Calu3 (cell line): Measurements from ENCODE around the gene RMI2. TPM values are rescaled to one million over a fixed set of nuclear protein-coding genes. Genes with fewer than 3 reads are reported as not detected.
A peak's percentile ranks its signal among the peaks of the same experiment; 100 is the strongest.

Source experiments
- BruUV-seq: library from RNA; stranded (reverse); fragments of 400-500 nt; replicated peaks from 2 replicates; lab custom pipeline; 2021; lab: Mats Ljungman, UMichigan
- CTCF ChIA-PET: fragments of 300-600 bp; sonication (Branson Sonifier 250); formaldehyde crosslinking; loops from one replicate; lab custom pipeline; 2022; ENCODE audit warnings: antibody characterized with exemption; lab: Charles Lee
- DNase-seq: peaks from one replicate; pipeline ENCODE4 v3.0.0; 2022
- H3K27ac Mint-ChIP-seq: one replicate; pipeline ENCODE4 v1.8.0; 2022; ENCODE audit warnings: mixed read lengths; ENCODE audit not compliant: unreplicated experiment
- H3K27me3 Mint-ChIP-seq: one replicate; pipeline ENCODE4 v1.8.0; 2022; ENCODE audit warnings: mixed read lengths; ENCODE audit not compliant: unreplicated experiment
- H3K36me3 Mint-ChIP-seq: one replicate; pipeline ENCODE4 v1.8.0; 2022; ENCODE audit warnings: mild to moderate bottlenecking, moderate library complexity, mixed read lengths; ENCODE audit not compliant: insufficient read depth, unreplicated experiment
- H3K4me1 Mint-ChIP-seq: one replicate; pipeline ENCODE4 v1.8.0; 2022; ENCODE audit warnings: mild to moderate bottlenecking, low read depth, mixed read lengths; ENCODE audit not compliant: unreplicated experiment
- H3K4me3 Mint-ChIP-seq: one replicate; pipeline ENCODE4 v1.8.0; 2022; ENCODE audit warnings: mild to moderate bottlenecking, low read depth, moderate library complexity, mixed read lengths; ENCODE audit not compliant: unreplicated experiment
- H3K9me3 Mint-ChIP-seq: one replicate; pipeline ENCODE4 v1.8.0; 2022; ENCODE audit warnings: low read depth, mixed read lengths; ENCODE audit not compliant: unreplicated experiment
- CTCF ChIP-seq: fragments of 200-600 bp; IDR thresholded peaks from one replicate; pipeline ENCODE4 v1.8.0; 2022; ENCODE audit warnings: antibody characterized with exemption; ENCODE audit not compliant: unreplicated experiment
- intact Hi-C: fragments of 100-400 bp; cut with micrococcal nuclease; formaldehyde crosslinking; loops from one replicate; pipeline ENCODE4 v1.10.0; 2022; ENCODE audit not compliant: unreplicated experiment
- total RNA-seq: library from RNA; stranded (reverse); gene quantifications from 2 replicates; pipeline ENCODE4 v1.2.3, GENCODE V29; 2022

RMI2 gene
- total RNA-seq, 1 experiment from 2014 or later: 55.4 TPM

- no peak for TF ChIP-seq CTCF
- Mint-ChIP-seq H3K9me3 (no peaks in the 10 kb centered on the region), H3K4me3 (no peak overlapping the region), H3K27ac (no peak overlapping the region), H3K27me3 (no peaks in the 10 kb centered on the region), H3K4me1 (peaks cover 24% of the 10 kb centered on the region), H3K36me3 (peaks cover 5% of the 10 kb centered on the region)
- intact Hi-C loops: loop anchor here (5.0 kb wide), 1 partner anchor 43 kb away; the partner anchor contains the start of gene SOCS1
- CTCF ChIA-PET: interaction anchor here (0.6 kb wide), 1 partner anchor 561 kb away, joined by 3 read pairs; no protein-coding TSS in a partner anchor
- no TSS peak for BruUV-seq
- DNase-seq: no peak
Measured at GRCh38 chr16:11299865-11300559, 45.2 kb upstream of the RMI2 start.

- Mint-ChIP-seq H3K4me3 (no peak overlapping the region), H3K9me3 (no peaks in the 10 kb centered on the region), H3K36me3 (peaks cover 5% of the 10 kb centered on the region), H3K4me1 (peaks cover 24% of the 10 kb centered on the region), H3K27ac (no peak overlapping the region), H3K27me3 (no peaks in the 10 kb centered on the region)
- BruUV-seq: no TSS peak
- DNase-seq: no peak
- intact Hi-C loops: no loop called here
- TF ChIP-seq CTCF: no peak
- CTCF ChIA-PET: no interaction called here
Measured at GRCh38 chr16:11300560-11300892, 44.7 kb upstream of the RMI2 start.

GRCh38 chr16:11301645-11302501, 43.4 kb upstream of the RMI2 start:
- intact Hi-C loops: no loop called here
- CTCF ChIA-PET: interaction anchor here (0.7 to 1.9 kb wide), 2 partner anchors 16 to 46 kb away, joined by 3 to 4 read pairs; partner anchors contain the start of gene SOCS1
- peaks cover 4% of the 10 kb centered on the region for H3K27me3 Mint-ChIP-seq
- no peaks in the 10 kb centered on the region for H3K9me3 Mint-ChIP-seq
- BruUV-seq: no TSS peak
- TF ChIP-seq CTCF: no peak
- no peak for DNase-seq
- peaks cover 23% of the 10 kb centered on the region for H3K4me1 Mint-ChIP-seq
- no peak overlapping the region for H3K27ac Mint-ChIP-seq
- no peak overlapping the region for H3K4me3 Mint-ChIP-seq
- H3K36me3 Mint-ChIP-seq: peaks cover 5% of the 10 kb centered on the region

GRCh38 chr16:11302977-11303376, 42.3 kb upstream of the RMI2 start:
- no peak for TF ChIP-seq CTCF
- Mint-ChIP-seq H3K9me3 (no peaks in the 10 kb centered on the region), H3K27ac (no peak overlapping the region), H3K4me3 (peak overlapping the region; percentile 21), H3K4me1 (peaks cover 19% of the 10 kb centered on the region), H3K27me3 (peaks cover 7% of the 10 kb centered on the region), H3K36me3 (peaks cover 5% of the 10 kb centered on the region)
- intact Hi-C loops: no loop called here
- DNase-seq: no peak
- CTCF ChIA-PET: interaction anchor here (1.9 kb wide), 1 partner anchor 47 kb away, joined by 4 read pairs; the partner anchor contains the start of gene SOCS1
- BruUV-seq: no TSS peak
